HL-60 (cell line): ENCODE measurements around the gene HERC4.

Experiments
- TF ChIP-seq, protein P1 (sequence below): IDR thresholded peaks from one replicate; pipeline ENCODE4 v1.5.1; 2011; ENCODE audit warnings: low read length, control low read depth, inconsistent platforms; ENCODE audit not compliant: insufficient read depth
- TF ChIP-seq, protein P2 (sequence below): IDR thresholded peaks from 2 replicates; pipeline ENCODE4 v1.6.1; 2012; ENCODE audit warnings: low read depth; ENCODE audit not compliant: insufficient replicate concordance

DNA sequence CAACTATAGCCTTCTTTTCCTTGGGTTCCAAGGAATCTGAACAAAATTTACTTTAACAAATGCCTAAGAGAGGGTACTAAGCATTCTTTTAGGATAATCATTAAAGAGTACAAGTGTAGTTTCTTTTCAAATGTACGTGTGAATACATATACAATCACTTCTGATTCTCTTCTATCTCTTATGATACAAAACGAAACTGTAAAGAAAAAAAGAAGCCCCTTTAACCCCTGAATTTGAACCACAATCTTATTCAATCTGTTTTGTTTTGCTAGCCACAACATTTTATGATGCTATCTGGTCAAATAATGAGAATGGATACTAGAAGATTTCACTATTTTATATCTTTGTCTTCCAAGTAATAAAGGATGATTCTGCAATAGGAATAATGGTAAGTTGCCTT, 141.9 kb downstream of the HERC4 start:
- TF ChIP-seq, protein P1, sequence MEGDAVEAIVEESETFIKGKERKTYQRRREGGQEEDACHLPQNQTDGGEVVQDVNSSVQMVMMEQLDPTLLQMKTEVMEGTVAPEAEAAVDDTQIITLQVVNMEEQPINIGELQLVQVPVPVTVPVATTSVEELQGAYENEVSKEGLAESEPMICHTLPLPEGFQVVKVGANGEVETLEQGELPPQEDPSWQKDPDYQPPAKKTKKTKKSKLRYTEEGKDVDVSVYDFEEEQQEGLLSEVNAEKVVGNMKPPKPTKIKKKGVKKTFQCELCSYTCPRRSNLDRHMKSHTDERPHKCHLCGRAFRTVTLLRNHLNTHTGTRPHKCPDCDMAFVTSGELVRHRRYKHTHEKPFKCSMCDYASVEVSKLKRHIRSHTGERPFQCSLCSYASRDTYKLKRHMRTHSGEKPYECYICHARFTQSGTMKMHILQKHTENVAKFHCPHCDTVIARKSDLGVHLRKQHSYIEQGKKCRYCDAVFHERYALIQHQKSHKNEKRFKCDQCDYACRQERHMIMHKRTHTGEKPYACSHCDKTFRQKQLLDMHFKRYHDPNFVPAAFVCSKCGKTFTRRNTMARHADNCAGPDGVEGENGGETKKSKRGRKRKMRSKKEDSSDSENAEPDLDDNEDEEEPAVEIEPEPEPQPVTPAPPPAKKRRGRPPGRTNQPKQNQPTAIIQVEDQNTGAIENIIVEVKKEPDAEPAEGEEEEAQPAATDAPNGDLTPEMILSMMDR = no peak
- TF ChIP-seq, protein P2, sequence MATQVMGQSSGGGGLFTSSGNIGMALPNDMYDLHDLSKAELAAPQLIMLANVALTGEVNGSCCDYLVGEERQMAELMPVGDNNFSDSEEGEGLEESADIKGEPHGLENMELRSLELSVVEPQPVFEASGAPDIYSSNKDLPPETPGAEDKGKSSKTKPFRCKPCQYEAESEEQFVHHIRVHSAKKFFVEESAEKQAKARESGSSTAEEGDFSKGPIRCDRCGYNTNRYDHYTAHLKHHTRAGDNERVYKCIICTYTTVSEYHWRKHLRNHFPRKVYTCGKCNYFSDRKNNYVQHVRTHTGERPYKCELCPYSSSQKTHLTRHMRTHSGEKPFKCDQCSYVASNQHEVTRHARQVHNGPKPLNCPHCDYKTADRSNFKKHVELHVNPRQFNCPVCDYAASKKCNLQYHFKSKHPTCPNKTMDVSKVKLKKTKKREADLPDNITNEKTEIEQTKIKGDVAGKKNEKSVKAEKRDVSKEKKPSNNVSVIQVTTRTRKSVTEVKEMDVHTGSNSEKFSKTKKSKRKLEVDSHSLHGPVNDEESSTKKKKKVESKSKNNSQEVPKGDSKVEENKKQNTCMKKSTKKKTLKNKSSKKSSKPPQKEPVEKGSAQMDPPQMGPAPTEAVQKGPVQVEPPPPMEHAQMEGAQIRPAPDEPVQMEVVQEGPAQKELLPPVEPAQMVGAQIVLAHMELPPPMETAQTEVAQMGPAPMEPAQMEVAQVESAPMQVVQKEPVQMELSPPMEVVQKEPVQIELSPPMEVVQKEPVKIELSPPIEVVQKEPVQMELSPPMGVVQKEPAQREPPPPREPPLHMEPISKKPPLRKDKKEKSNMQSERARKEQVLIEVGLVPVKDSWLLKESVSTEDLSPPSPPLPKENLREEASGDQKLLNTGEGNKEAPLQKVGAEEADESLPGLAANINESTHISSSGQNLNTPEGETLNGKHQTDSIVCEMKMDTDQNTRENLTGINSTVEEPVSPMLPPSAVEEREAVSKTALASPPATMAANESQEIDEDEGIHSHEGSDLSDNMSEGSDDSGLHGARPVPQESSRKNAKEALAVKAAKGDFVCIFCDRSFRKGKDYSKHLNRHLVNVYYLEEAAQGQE = no peak
